Large intestine (tissue), 3 donors: ENCODE data around the gene TBCD. TPM values are rescaled to one million over a fixed set of nuclear protein-coding genes. Genes with fewer than 3 reads are reported as not detected.

Source experiments
- DNase-seq, 2 donors: peaks; one replicate each; pipeline versions ENCODE4 v3.0.0 to v3.0.0-alpha.2; 2013
- H3K27ac ChIP-seq: one replicate; pipeline ENCODE4 v1.5.1; 2013; ENCODE audit warnings: low read length
- H3K27me3 ChIP-seq: 2 replicates; pipeline ENCODE4 v1.6.1; 2013; ENCODE audit warnings: low read length; ENCODE audit not compliant: control insufficient read depth, insufficient read depth
- H3K36me3 ChIP-seq: 2 replicates; pipeline ENCODE4 v1.6.1; 2013; ENCODE audit warnings: low read length; ENCODE audit not compliant: control insufficient read depth, insufficient read depth
- H3K4me1 ChIP-seq: one replicate; pipeline ENCODE4 v1.6.1; 2013; ENCODE audit warnings: low read length; ENCODE audit not compliant: control insufficient read depth, insufficient read depth
- H3K4me3 ChIP-seq: one replicate; pipeline ENCODE4 v1.5.1; 2013; ENCODE audit warnings: low read length
- H3K9me3 ChIP-seq: one replicate; pipeline ENCODE4 v1.6.1; 2013; ENCODE audit warnings: mild to moderate bottlenecking, low read depth, low read length, moderate library complexity; ENCODE audit not compliant: control insufficient read depth
- WGBS: methylation state at CpG from one replicate; pipeline ENCODE4 v1.1.5; 2013; ENCODE audit warnings: low lambda C conversion rate; ENCODE audit not compliant: insufficient coverage; 5-methylcytosine and 5-hydroxymethylcytosine counted together
- polyA plus RNA-seq: library from polyadenylated mRNA; unstranded; fragments of 120-200 nt; gene quantifications from one replicate; pipeline ENCODE4 v1.2.1, GENCODE V29; 2013

Gene TBCD
- polyA plus RNA-seq, 1 donor, result 81.9 TPM

GRCh38 chr17:82812058-82812457 lies 60.2 kb downstream of the TBCD start:
- no peak overlapping the region for H3K27ac ChIP-seq
- WGBS, result no CpG with 5 or more reads among the region's 15 CpGs
- no peaks in the 10 kb centered on the region for H3K4me1 ChIP-seq
- DNase-seq, result no peak
- H3K36me3 ChIP-seq, result peaks cover 58% of the 10 kb centered on the region
- H3K4me3 ChIP-seq, result no peak overlapping the region
- H3K9me3 ChIP-seq, result no peaks in the 10 kb centered on the region
- H3K27me3 ChIP-seq, result no peaks in the 10 kb centered on the region

- H3K27ac ChIP-seq, result no peak overlapping the region
- H3K36me3 ChIP-seq, result peaks cover 59% of the 10 kb centered on the region
- H3K4me3 ChIP-seq, result no peak overlapping the region
- no peaks in the 10 kb centered on the region for H3K9me3 ChIP-seq
- no peaks in the 10 kb centered on the region for H3K27me3 ChIP-seq
- no peak for DNase-seq
- no peaks in the 10 kb centered on the region for H3K4me1 ChIP-seq
- no CpG with 5 or more reads among the region's 17 CpGs for WGBS
Measured at GRCh38 chr17:82812601-82813000, 60.7 kb downstream of the TBCD start.

GRCh38 chr17:82813299-82814051 lies 61.6 kb downstream of the TBCD start:
- H3K4me3 ChIP-seq, result no peak overlapping the region
- no CpG with 5 or more reads among the region's 23 CpGs for WGBS

GRCh38 chr17:82814834-82815233 lies 63.0 kb downstream of the TBCD start:
- Histone ChIP-seq H3K27ac (no peak overlapping the region), H3K4me3 (no peak overlapping the region), H3K9me3 (peaks cover 9% of the 10 kb centered on the region), H3K27me3 (no peaks in the 10 kb centered on the region), H3K36me3 (peaks cover 66% of the 10 kb centered on the region), H3K4me1 (no peaks in the 10 kb centered on the region)
- WGBS, result 100% methylated on average over 1 of the region's 20 CpGs
- no peak for DNase-seq

More at GRCh38 chr17:82813299-82814051, 61.6 kb downstream of the TBCD start:
- DNase-seq, result no peak
- Histone ChIP-seq H3K36me3 (peaks cover 63% of the 10 kb centered on the region), H3K27ac (no peak overlapping the region), H3K27me3 (no peaks in the 10 kb centered on the region), H3K4me1 (no peaks in the 10 kb centered on the region), H3K9me3 (no peaks in the 10 kb centered on the region)

GRCh38 chr17:82815354-82815753 lies 63.5 kb downstream of the TBCD start:
- DNase-seq, result no peak
- WGBS, result no CpG with 5 or more reads among the region's 5 CpGs

GRCh38 chr17:82815790-82816305 lies 64.0 kb downstream of the TBCD start:
- Histone ChIP-seq H3K36me3 (peaks cover 60% of the 10 kb centered on the region), H3K4me1 (no peaks in the 10 kb centered on the region), H3K4me3 (no peak overlapping the region), H3K9me3 (peaks cover 12% of the 10 kb centered on the region), H3K27me3 (no peaks in the 10 kb centered on the region), H3K27ac (no peak overlapping the region)
- WGBS, result 73% methylated on average over 3 of the region's 13 CpGs
- no peak for DNase-seq

More at GRCh38 chr17:82815354-82815753, 63.5 kb downstream of the TBCD start:
- Histone ChIP-seq H3K36me3 (peaks cover 64% of the 10 kb centered on the region), H3K27ac (no peak overlapping the region), H3K4me1 (no peaks in the 10 kb centered on the region), H3K27me3 (no peaks in the 10 kb centered on the region), H3K4me3 (no peak overlapping the region), H3K9me3 (peaks cover 12% of the 10 kb centered on the region)

- Histone ChIP-seq H3K4me1 (no peaks in the 10 kb centered on the region), H3K27me3 (no peaks in the 10 kb centered on the region), H3K4me3 (no peak overlapping the region), H3K36me3 (peaks cover 61% of the 10 kb centered on the region), H3K9me3 (peaks cover 12% of the 10 kb centered on the region), H3K27ac (no peak overlapping the region)
- no peak for DNase-seq
- 100% methylated on average over 1 of the region's 7 CpGs for WGBS
Measured at GRCh38 chr17:82816358-82816757, 64.5 kb downstream of the TBCD start.

GRCh38 chr17:82817947-82818346 lies 66.1 kb downstream of the TBCD start:
- no peaks in the 10 kb centered on the region for H3K4me1 ChIP-seq
- H3K9me3 ChIP-seq, result peaks cover 12% of the 10 kb centered on the region
- WGBS, result 100% methylated on average over 1 of the region's 5 CpGs
- no peak overlapping the region for H3K27ac ChIP-seq
- no peaks in the 10 kb centered on the region for H3K27me3 ChIP-seq
- H3K36me3 ChIP-seq, result peaks cover 64% of the 10 kb centered on the region
- no peak for DNase-seq
- no peak overlapping the region for H3K4me3 ChIP-seq

GRCh38 chr17:82820278-82821251 lies 68.7 kb downstream of the TBCD start:
- WGBS, result 100% methylated on average over 1 of the region's 5 CpGs
- DNase-seq, result no peak
- H3K9me3 ChIP-seq, result peaks cover 15% of the 10 kb centered on the region
- no peak overlapping the region for H3K27ac ChIP-seq
- H3K27me3 ChIP-seq, result no peaks in the 10 kb centered on the region
- no peak overlapping the region for H3K4me3 ChIP-seq
- peaks cover 46% of the 10 kb centered on the region for H3K36me3 ChIP-seq
- no peaks in the 10 kb centered on the region for H3K4me1 ChIP-seq

GRCh38 chr17:82821554-82821953 lies 69.7 kb downstream of the TBCD start:
- no peaks in the 10 kb centered on the region for H3K4me1 ChIP-seq
- H3K27me3 ChIP-seq, result no peaks in the 10 kb centered on the region
- WGBS, result 100% methylated on average over 1 of the region's 2 CpGs
- peaks cover 40% of the 10 kb centered on the region for H3K36me3 ChIP-seq
- H3K9me3 ChIP-seq, result peaks cover 15% of the 10 kb centered on the region
- no peak overlapping the region for H3K4me3 ChIP-seq
- no peak overlapping the region for H3K27ac ChIP-seq
- DNase-seq, result no peak
